GM19043 (cell line): ENCODE results near the gene AKR1C1.
"Not testable (repeated sequence)": the region's sequence is repeated elsewhere in the genome, so short reads cannot be mapped to it uniquely, and the experiment has no call there.

Source experiments
- ATAC-seq: cut with Tn5 transposase; IDR thresholded peaks from one replicate; pipeline ENCODE4 v1.9.1; 2021; ENCODE audit warnings: low read depth; ENCODE audit not compliant: unreplicated experiment

Gene AKR1C1

DNA sequence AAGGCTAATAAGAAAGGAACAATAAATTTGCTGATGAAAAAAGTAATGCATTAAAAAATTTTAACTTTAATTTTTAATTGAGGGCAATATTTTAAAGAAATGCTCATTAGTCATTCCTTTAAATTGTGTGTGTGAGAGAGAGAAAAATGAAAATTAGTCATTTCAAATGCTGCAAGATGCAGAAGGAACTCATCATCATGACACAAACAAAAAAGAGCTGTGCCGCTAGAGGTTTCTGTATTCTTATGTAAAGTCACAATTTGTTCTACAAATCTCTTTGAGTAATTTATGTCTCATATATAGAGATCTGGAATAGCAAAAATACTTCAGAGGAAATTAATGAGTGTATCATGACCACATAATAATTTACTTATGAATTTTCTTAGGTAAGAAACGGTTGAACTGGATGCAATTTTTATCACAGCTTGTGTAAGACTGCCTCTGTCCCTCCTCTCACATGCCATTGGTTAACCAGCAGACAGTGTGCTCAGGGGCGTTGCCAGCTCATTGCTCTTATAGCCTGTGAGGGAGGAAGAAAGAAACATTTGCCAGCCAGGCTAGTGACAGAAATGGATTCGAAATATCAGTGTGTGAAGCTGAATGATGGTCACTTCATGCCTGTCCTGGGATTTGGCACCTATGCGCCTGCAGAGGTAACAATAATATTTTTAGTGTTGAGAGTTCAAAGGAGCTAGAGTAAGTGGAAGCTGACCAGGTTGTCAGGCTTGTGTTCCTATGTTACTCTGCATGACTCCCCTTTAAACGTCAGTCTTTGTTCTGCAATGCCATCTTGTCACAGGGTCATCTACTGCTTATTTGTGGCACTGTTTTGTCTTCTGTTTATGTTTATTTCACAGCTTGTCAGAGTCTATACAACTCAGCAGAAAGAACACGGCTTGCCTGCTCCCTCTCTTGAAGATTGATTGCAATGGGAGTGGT is at the start of gene AKR1C1:
AKR1C1 (plus strand) TSS at position 540 of the 939 bp plus-strand sequence; CDS start at position 570, 30 bp downstream.
- ATAC-seq, result not testable (repeated sequence)

DNA sequence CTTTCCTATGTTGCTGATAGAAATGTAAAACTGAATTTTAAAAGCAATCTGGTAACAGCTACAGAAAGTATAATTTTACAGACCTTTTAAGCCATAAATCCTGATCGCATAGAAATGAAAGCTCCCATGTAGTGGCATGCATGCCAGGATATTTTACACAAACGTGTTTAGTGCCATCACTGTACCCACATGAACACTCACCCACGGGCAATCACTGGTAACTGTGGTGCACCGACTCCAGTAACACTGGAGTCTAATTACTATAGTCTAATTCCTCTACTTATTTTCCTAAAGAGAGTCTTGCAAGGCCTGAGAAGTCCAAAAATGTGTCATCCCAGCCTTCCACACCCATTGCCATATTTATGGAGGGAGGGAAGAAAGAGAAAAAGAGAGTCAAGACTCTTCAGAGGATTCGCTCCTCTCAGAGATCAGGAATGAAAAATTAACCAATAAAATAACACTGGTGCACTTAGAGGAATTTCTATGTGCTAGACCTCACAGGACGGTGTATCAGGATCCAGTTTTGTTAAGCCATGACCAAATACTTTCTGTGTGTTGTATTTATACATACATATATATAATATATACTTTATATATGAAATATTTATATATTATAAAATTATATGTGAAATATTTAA is 48.9 kb upstream of the AKR1C1 start:
- ATAC-seq, result no peak

DNA sequence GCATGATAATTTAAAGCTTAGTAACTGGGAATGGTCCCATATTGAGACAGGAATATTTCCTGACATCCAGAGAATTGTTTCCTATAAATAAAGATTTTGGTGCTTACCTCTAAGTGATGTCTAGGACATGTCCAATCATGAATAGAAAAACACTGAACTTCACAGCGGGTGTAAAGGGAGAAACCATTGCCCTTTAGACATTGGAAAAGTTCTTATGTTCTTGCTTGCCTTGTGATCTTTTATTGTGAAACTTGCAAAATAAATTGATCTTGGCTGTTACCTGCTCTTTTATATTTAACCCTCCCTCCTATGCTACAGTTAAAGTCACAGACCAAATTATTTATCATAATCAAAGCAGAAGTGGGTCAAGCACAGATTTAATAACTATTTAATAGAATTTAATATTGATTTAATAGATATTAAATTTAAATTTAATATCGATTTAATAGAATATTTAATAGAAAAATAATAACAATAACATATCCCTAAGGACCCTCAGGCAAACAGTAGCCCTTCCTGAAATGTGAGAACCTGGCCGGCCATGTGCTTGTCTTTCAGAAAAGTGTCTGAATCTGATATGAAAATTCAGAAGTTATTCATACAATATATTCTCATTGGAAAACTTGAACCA is 47.0 kb upstream of the AKR1C1 start:
- no peak for ATAC-seq

DNA sequence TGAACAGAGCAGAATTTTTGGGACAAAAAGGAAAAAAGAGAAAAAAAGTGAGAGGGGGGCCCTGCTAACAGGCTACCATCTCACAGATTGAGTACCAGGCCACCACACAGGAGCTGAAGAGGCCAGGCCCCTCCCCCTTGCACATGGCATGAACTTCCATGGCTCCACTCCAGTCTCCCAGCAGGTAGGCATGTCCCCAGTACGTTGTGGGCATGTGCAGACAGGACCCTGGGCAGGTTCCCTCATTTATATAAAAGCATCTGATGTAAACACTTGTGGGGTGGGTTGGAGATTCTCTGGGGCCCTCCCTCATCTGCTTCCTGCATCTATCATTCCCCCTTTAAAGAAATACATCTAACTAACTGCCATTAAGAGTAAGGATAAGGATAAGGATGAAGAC is 45.0 kb upstream of the AKR1C1 start:
- ATAC-seq, result no peak

DNA sequence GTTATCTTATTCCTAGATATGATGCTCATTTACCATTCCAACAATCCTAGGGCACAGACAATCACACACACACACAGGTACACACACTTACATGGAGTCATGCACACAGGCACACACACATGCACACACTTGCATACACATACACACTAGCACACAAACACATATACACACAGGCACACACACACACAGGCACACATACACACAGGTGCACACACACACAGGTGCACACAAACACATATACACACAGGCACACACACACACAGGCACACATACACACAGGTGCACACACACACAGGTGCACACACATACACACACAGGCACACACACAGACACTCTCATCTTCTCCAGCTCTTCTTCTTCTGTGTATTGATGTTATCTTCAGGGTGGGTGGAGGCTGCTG is 38.7 kb upstream of the AKR1C1 start:
- ATAC-seq, result not testable (repeated sequence)

DNA sequence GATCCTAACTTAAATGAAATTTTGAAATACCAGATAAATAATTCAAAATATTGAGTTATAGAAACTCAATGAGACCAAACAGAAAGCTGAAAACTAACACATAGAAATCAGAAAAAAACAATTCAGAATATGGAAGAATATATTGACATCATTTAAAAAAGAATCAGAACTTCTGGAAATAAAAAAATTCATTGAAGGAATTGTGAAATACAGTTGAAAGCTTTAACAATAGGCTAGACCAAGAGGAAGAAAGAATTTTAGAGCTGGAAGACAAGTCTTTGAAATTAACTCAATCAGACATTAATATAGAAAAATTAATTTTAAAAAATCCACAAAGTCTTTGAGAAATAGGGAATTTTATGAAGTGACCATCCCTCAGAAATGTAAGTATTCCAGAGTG is 36.8 kb upstream of the AKR1C1 start:
- ATAC-seq, result no peak

DNA sequence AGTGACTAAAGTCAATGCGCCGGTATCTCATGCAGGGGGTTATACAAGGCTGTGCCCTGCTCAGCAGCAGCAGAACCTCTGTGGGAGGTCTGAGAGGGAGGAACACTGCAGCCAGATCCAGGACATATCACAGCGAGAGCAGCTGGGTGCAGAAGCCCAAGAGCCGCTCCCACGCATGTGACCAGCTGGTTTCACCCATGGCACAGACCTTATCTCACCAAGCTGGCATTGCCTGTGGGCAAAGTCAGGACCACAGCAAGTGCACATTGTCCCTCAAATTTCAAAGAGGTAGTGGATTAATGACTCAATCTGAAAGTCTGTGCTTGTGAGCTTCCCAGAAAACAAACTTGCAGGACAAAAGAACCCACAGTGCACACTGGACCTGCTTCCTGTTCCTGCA is 31.6 kb upstream of the AKR1C1 start:
- no peak for ATAC-seq

DNA sequence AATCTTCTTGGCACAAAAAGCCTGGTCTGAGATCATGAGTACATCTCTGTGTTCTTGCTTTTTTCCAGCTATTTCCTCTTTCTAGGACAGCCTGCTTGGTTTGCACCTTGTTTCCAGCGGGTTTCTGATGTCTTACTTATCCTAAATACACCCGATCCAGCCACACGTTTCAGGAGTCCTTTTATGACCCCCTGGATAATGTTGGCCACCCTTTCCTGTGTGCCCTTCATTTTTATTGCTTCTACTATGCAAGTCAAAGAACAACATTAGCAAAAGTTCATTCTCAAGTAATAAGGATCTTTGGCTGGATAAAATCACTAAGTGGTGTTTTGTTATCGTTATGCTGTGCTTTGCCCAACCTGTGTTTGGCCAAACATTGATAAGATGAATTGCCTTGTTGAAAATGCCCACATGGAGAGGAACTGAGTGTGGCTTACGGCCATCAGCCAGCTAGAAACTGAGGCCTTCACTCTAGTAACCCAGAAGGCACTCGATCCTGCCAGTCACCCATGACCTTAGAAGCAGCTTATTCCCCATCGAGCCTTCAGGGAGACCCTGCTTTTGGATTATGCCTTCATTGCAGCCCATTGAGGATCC is 28.7 kb upstream of the AKR1C1 start:
- no peak for ATAC-seq

DNA sequence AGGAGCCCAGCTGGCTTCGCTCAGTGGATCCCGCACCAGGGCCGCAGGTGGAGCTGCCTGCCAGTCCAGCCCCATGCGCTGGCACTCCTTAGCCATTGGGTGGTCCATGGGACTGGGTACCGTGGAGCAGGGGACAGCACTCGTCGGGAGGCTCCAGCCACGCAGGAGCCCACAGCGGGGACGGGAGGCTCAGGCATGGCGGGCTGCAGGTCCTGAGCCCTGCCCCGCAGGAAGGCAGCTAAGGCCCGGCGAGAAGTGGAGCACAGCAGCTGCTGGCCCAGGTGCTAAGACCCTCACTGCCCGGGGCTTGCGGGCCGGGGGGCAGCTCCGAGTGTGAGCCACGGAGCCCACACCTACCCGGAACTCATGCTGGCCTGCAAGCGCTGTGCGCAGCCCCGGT is 25.9 kb upstream of the AKR1C1 start:
- no peak for ATAC-seq

DNA sequence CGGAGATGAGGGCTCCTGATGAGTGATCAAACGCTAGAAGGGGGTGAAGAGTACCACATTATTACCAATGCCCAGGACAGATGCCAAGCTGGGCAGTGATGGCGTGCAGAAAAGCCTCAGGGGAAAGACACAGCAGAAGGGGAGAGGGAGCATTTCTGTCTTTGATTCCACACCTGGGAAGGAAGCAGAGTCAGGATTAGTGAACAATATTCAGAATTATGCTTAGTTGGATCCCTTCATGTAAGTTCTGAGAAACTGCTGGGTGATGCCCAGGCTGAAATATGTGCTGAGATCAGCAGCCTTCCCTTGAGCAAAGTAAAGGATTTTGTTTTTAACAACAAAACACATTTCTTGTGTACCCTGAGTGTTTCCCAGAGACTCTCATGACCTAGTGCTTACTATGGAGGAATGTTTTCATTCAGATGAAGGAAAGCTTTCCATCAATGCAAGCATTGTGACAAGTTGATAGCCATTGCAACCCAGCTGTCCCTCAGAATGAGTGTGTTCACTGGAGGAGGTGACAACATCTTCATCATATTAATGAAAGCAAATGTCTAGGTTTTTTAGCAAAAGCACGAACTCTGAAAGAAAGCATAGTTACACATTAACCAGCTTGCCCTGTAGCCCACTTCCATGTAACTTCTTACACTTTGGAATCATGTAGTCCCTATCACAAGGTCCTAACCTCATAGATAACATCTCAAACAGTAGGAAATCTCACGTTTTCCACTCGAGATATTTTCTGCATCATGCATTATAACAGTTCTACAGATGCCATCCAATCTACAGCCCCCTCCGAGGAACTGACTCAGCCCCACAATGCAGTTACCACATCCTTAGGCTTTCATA is 23.8 kb upstream of the AKR1C1 start:
- no peak for ATAC-seq

DNA sequence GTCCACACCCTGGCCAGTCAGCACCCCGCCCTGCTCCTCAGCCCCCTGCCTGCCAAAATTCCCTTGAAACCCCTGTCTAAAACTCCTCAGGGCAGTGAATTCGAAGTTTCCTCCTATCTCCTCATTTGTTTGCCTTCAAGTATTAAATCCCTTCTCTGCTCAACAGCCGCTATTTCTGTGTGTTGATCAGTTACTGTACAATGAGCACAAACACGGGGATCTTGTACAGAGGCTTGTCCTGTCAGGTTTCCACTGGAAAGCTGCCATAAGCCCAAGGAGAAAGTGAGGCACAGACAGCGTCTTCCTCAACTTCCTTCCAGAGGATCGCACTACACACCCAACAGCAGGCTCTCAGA is 23.2 kb upstream of the AKR1C1 start:
- not testable (repeated sequence) for ATAC-seq

DNA sequence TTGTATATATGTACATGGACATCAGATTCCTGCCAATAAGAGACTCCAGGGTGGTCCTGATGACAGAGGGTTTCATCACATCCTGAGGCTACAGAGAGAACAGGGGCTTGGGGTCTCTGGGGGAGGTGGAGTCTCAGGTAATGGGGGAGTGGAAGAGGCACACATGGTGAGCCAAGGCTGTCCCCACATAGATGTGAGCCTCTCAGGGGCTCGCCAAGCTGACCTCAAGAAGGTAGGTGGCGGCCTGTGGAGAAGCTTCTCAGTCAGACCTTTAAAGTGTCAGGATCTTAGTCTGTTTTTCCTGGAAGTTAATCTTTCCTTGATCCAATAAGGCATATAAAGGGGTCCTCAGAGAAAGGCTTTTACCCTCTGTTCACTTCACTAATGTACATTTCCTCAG is 22.3 kb upstream of the AKR1C1 start:
- ATAC-seq, result not testable (repeated sequence)

DNA sequence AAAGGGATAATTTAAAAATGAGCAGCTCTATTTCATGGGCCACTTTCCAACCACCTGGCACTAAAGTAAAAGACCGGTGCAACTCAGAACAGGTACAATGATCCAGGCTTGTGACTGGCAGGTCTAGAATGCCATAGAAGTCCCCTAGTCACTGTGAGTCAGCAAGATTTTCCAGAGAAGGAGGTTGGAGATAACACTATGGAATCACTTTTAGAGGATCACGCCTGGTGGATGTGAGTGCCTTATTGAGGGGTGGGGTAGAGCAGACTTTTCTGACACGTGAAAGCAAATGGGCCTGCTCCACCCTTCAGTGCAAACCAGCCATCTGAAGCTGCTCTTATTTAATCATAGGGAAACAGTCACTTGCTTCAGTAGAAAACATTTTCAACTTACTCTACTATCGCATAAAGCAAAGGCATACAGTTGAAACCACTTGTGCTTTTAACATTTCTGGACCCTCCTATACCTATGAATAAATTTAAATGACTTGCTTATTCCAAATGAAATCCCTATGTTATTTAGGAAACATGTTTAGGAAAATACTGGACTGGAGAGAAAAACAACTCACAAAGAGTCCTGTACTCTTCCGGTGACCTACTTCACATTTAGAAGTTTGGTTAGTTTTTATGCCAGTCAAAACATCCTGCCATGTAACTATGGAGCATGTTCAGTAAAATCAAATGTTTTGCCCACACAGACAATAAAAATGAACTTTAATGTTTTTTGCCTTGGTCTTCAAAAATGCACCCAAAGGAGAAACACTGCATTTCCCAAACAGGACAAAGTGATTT is 21.5 kb upstream of the AKR1C1 start:
- no peak for ATAC-seq

DNA sequence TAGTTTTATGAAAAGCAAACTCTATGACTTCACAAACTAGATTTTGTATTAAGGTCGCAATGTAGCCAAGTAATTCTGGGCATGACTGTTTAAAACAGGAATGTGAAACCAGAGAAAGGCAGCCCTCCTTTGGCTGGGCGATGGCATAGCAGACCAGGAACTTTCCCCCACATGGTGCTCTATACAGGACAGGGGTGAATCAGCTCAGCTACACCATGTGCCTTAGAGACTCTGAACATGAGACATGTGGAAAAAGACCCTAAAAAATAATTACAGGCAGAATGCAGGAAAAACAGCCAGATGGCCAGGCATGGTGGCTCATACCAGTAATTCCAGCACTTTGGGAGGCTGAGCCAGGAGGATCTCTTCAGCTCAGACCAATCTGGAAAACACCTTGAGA is 20.3 kb upstream of the AKR1C1 start:
- not testable (repeated sequence) for ATAC-seq

DNA sequence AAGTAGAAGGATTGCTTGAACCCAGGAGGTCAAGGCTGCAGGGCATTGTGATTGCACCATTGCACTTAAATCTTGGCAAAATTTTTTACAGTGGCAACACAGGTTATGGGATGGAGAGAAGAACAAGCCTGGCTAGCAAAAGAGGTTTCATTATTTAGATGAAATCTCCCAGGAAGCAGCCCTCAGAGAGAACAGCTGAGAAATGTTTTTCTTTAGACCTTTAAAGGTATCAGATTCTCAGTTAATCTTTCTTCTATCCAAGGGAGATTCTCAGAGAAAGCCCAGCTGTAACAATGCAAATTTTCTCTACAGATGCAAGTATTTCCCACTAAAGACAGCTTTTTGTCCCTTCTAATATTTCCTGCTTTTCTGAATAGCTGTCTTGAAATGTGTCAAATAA is 19.8 kb upstream of the AKR1C1 start:
- not testable (repeated sequence) for ATAC-seq

DNA sequence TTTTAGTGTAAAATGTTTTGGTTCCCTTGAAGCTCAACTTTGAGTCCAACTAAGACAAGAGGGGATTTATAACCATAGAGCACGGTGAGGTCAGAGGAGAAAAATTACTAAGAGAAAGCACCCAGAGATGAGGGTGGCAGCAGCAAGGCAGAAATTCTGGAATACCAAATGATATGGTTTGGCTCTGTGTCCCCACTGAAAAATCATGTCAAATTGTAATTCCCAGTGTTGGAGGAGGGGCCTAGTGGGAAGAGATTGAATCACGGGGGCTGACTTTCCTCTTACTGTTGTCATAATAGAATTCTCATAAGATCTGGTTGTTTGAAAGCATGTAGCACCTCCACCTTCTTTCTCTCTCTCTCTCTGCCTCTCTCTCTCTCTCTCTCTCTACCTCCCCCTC is 19.4 kb upstream of the AKR1C1 start:
- no peak for ATAC-seq

DNA sequence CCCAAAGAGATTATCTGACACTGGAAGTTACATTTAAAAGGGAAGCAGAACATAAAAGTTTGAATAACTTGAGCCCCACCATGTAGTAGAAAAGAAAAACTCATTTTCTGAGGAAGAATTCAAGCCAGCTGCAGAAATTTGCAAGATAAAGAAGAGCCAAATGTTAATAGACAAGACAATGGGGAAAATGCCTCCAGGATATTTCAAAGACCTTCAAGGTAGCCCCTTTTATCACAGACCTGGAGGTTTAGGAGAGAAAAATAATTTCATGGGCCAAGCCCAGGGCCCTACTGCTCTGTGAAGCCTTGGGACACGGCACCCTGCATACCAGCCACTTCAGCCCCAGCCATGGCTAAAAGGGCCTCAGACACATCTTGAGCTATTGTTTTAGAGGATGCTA is 18.4 kb upstream of the AKR1C1 start:
- no peak for ATAC-seq

DNA sequence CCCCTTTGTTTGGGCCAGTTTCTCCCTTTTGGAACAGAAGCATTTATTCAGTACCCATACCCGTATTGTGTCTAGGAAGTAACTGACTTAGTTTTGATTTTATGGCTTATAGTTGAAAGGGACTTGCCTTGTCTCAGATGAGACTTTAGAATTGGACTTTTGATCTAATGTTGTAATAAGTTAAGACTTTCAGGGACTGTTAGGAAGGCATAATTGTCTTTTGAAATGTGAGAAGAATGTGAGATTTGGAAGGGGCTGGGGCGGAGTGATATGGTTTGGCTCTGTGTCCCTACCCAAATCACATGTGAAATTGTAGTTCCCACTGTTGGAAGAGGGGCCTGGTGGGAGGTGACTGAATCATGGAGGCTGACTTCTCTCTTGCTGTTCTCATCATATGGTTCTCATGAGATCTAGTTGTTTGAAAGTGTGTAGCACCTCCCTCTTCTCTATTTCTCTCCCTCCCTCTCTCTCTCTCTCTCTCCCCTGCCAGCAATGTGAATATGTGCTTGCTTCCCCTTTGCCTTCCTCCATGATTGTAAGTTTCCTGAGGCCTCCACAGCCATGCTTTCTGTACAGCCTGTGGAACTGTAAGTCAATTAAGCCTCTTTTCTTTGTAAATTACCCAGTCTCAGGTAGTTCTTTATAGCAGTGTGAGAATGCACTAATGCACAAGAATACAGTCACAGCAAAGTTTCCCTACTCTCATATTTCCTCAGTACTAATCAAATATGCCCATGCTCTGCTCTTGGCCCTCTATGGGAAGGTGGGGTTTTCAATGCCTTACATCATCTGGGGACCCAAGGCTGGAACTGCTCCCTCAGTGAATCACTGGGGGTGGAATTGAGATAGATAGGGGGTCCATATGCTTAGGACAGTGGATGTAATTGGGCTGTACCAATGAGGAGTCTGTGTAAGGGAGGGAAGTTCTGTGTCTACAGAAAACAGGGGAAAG is 17.2 kb upstream of the AKR1C1 start:
- no peak for ATAC-seq
